Esophagus squamous epithelium (tissue), 5 donors: ENCODE results near the gene STK24. TPM values are rescaled to one million over a fixed set of nuclear protein-coding genes. Genes with fewer than 3 reads are reported as not detected.

ENCODE experiments used
- DNase-seq: peaks from one replicate; lab custom pipeline; 2025; lab: John Stamatoyannopoulos, UW
- H3K27ac ChIP-seq, 4 donors: fragments of 200-600 bp; sonication (generic); one replicate each; pipeline ENCODE4 v1.5.1; 2016 to 2019; ENCODE audit warnings: mild to moderate bottlenecking in 1 of 4
- H3K27me3 ChIP-seq, 4 donors: fragments of 200-600 bp; sonication (generic); 1 replicate in 3 of 4; 2 replicates in 1 of 4; pipeline versions ENCODE4 v1.5.1 to v1.6.0; 2017 to 2021; ENCODE audit warnings: antibody characterized with exemption in 1 of 4
- H3K36me3 ChIP-seq, 3 donors: fragments of 200-600 bp; sonication (generic); one replicate each; pipeline ENCODE4 v1.5.1; 2016 to 2019
- H3K4me1 ChIP-seq, 3 donors: fragments of 200-600 bp; sonication (generic); one replicate each; pipeline ENCODE4 v1.5.1; 2017 to 2019
- H3K4me3 ChIP-seq, 4 donors: fragments of 200-600 bp; sonication (generic); 1 replicate in 3 of 4; 2 replicates in 1 of 4; pipeline ENCODE4 v1.5.1; 2016 to 2019; ENCODE audit warnings: mild to moderate bottlenecking in 2 of 4, moderate library complexity in 1 of 4
- H3K9me3 ChIP-seq, 3 donors: fragments of 200-600 bp; sonication (generic); one replicate each; pipeline ENCODE4 v1.5.1; 2016 to 2019
- CTCF ChIP-seq, 6 experiments: fragments of 450-650 bp in 4 of 6; fragments of 200-600 bp in 2 of 6; sonication (generic) in 2 of 6; IDR thresholded peaks; one replicate each; pipeline ENCODE4 v1.5.1; 2016 to 2019; ENCODE audit warnings: antibody characterized with exemption in 6 of 6, mild to moderate bottlenecking in 4 of 6, moderate library complexity in 4 of 6
- POLR2A ChIP-seq, 4 donors: fragments of 450-650 bp; IDR thresholded peaks; one replicate each; pipeline ENCODE4 v1.6.1; 2017; ENCODE audit warnings: antibody characterized with exemption in 4 of 4, mild to moderate bottlenecking in 4 of 4, moderate library complexity in 3 of 4
- WGBS, 2 donors: methylation state at CpG; one replicate each; pipeline ENCODE4 v1.1.5; 2018; 5-methylcytosine and 5-hydroxymethylcytosine counted together
- intact Hi-C: fragments of 100-400 bp; cut with DNase I; formaldehyde crosslinking; loops from one replicate; pipeline ENCODE4 v1.15.0; 2022
- total RNA-seq, 4 donors: library from RNA; depleted of rRNA; stranded (reverse); fragments of >200 nt; gene quantifications; one replicate each; pipeline ENCODE4 v1.1.0, GENCODE V29; 2016
- donor health status: DM: yes; HTN: yes; CAD: no.

Gene STK24
- total RNA-seq, 4 donors from 2014 or later: 119 to 156 (median 130) TPM

- no peaks in the 10 kb centered on the region for H3K9me3 ChIP-seq
- no peak overlapping the region for H3K4me3 ChIP-seq
- H3K27me3 ChIP-seq: no peaks in the 10 kb centered on the region
- 83% methylated on average over 8 of the region's 8 CpGs for WGBS, 2 donors
- peak overlapping the region in 3 of 4 donors; percentile 21 to 45 (median 24) for H3K27ac ChIP-seq
- H3K4me1 ChIP-seq: peaks cover 16 to 93% (median 55%) of the 10 kb centered on the region in 3 donors
- no peak for DNase-seq
- intact Hi-C loops: no loop called here
- peaks cover 0 to 22% (median 0%) of the 10 kb centered on the region in 3 donors for H3K36me3 ChIP-seq
- TF ChIP-seq CTCF (IDR thresholded peaks at IDR 0.05) (no peak), POLR2A (IDR thresholded peaks at IDR 0.05) (no peak)
These were observed 86.0 kb downstream of the STK24 start for GRCh38 chr13:98490866-98491265.

GRCh38 chr13:98490195-98490836 is 86.6 kb downstream of the STK24 start:
- H3K4me3 ChIP-seq: no peak overlapping the region
- H3K27ac ChIP-seq: peak overlapping the region in 2 of 4 donors; percentile 24 to 45
- no peak for TF ChIP-seq POLR2A (IDR thresholded peaks at IDR 0.05)
- no peak for TF ChIP-seq CTCF (IDR thresholded peaks at IDR 0.05)
- no peak for DNase-seq
- WGBS, 2 donors: 69% methylated on average over 9 of the region's 9 CpGs
- H3K36me3 ChIP-seq: peaks cover 0 to 22% (median 0%) of the 10 kb centered on the region in 3 donors
- H3K9me3 ChIP-seq: no peaks in the 10 kb centered on the region
- no peaks in the 10 kb centered on the region for H3K27me3 ChIP-seq
- intact Hi-C loops: no loop called here
- H3K4me1 ChIP-seq: peaks cover 17 to 93% (median 55%) of the 10 kb centered on the region in 3 donors

- intact Hi-C loops: no loop called here
These were observed 87.3 kb downstream of the STK24 start for GRCh38 chr13:98489446-98490194.

GRCh38 chr13:98488736-98489135 is 88.2 kb downstream of the STK24 start:
- intact Hi-C loops: no loop called here
- DNase-seq: no peak
- Histone ChIP-seq H3K27me3 (no peaks in the 10 kb centered on the region), H3K4me3 (no peak overlapping the region), H3K36me3 (peaks cover 0 to 16% (median 0%) of the 10 kb centered on the region in 3 donors), H3K9me3 (no peaks in the 10 kb centered on the region), H3K27ac (no peak overlapping the region), H3K4me1 (peaks cover 32 to 95% (median 62%) of the 10 kb centered on the region in 3 donors)
- TF ChIP-seq POLR2A (IDR thresholded peaks at IDR 0.05) (no peak), CTCF (IDR thresholded peaks at IDR 0.05) (no peak)
- 80 to 83% methylated on average over 11 of the region's 11 CpGs for WGBS, 2 donors

More at GRCh38 chr13:98489446-98490194, 87.3 kb downstream of the STK24 start:
- H3K4me1 ChIP-seq: peaks cover 23 to 93% (median 55%) of the 10 kb centered on the region in 3 donors
- H3K27ac ChIP-seq: peak overlapping the region in 2 of 4 donors; percentile 24 to 45
- H3K4me3 ChIP-seq: no peak overlapping the region
- no peak for DNase-seq
- TF ChIP-seq POLR2A (IDR thresholded peaks at IDR 0.05) (no peak), CTCF (IDR thresholded peaks at IDR 0.05) (no peak)
- 75 to 77% methylated on average over 6 to 8 of the region's 8 CpGs for WGBS, 2 donors
- no peaks in the 10 kb centered on the region for H3K9me3 ChIP-seq
- H3K36me3 ChIP-seq: peaks cover 0 to 19% (median 0%) of the 10 kb centered on the region in 3 donors
- no peaks in the 10 kb centered on the region for H3K27me3 ChIP-seq

- WGBS, 2 donors: 69 to 80% methylated on average over 5 of the region's 5 CpGs
- no peak for DNase-seq
These were observed 89.4 kb downstream of the STK24 start for GRCh38 chr13:98487522-98487921.

More at GRCh38 chr13:98487522-98487921, 89.4 kb downstream of the STK24 start:
- peaks cover 0 to 16% (median 0%) of the 10 kb centered on the region in 3 donors for H3K36me3 ChIP-seq
- H3K4me3 ChIP-seq: no peak overlapping the region
- intact Hi-C loops: no loop called here
- H3K27ac ChIP-seq: peak overlapping the region in 1 of 4 donors; percentile 22
- TF ChIP-seq POLR2A (IDR thresholded peaks at IDR 0.05): no peak
- no peak for TF ChIP-seq CTCF (IDR thresholded peaks at IDR 0.05)
- H3K27me3 ChIP-seq: no peaks in the 10 kb centered on the region
- no peaks in the 10 kb centered on the region for H3K9me3 ChIP-seq
- H3K4me1 ChIP-seq: peaks cover 44 to 96% (median 67%) of the 10 kb centered on the region in 3 donors
